ENCODE results near the gene HEPN1.

DNA sequence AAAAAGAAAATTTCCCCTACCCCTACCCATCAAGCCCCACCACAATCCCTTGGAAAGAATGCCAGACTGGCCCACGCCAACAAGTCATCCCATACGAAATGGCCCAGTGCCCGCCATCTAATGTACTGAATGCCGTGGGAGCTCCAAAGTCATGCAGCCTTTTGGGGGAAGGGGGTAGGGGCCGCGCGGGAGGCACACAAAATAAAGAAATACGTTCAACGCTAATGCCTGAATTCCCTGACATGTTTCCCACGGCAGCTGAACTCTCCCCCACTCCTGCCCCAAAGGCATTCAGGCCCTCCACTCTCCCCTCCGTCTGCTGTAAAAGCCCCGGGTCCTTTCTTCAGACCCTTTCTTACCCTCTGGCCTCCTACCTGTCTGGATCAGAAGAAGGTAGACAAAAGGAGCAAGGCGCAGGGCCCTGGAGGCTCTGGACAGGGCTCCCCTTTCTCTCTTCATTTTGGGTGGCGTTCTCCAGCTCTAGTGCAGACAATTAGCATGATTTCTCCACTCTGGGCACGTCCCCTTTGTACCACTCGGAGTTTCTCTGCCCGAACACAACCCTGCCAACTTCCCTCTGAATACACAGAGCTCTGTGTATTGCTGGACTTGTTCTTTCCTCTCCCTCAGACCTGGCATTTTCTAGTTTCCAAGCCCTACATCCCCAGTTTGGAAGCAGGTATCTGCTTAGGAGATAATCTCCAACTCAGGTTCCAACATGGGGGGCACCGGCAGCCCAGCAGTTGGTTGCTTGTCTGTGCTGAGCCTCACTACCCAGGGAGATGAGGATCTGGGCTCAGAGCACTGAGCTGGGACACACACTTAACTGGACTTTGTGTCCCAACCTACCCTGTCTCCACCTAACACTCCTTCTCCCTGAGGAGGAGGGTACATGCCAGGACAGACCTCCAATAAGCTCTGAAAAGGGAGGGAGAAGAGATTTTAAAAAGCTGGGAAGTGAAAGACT, 16.8 kb downstream of the HEPN1 start, which contains the start of gene HEPACAM:
- TF ChIP-seq FOXP1 (CRISPR knock-in tag; IDR thresholded peaks at IDR 0.05; ENCODE audit: borderline replicate concordance) = no peak
- TF ChIP-seq CREB1 (CRISPR knock-in tag; IDR thresholded peaks at IDR 0.05) = no peak
